ENCODE data around the gene KCNK3.

- TF ChIP-seq CTCF (IDR thresholded peaks at IDR 0.05) (no peak), POLR2A (IDR thresholded peaks at IDR 0.05) (no peak)
Measured at GRCh38 chr2:26721115-26722032, 28.9 kb downstream of the KCNK3 start.

All from body of pancreas (tissue), 4 donors.